ENCODE data around the gene PTGR3. TPM values are rescaled to one million over a fixed set of nuclear protein-coding genes. Genes with fewer than 3 reads are reported as not detected.

Gene PTGR3
- total RNA-seq, 1 experiment from 2014 or later = 9.3 TPM

GRCh38 chr18:75222407-75222806 is 13.5 kb upstream of the PTGR3 start:
- Mint-ChIP-seq H3K36me3 (ENCODE audit: insufficient read depth, unreplicated experiment) (no peaks in the 10 kb centered on the region), H3K9me3 (ENCODE audit: unreplicated experiment) (no peaks in the 10 kb centered on the region), H3K4me1 (ENCODE audit: low read depth, unreplicated experiment) (peaks cover 6% of the 10 kb centered on the region), H3K27me3 (ENCODE audit: insufficient read depth, unreplicated experiment) (no peaks in the 10 kb centered on the region), H3K27ac (ENCODE audit: unreplicated experiment) (no peak overlapping the region), H3K4me3 (ENCODE audit: unreplicated experiment) (no peak overlapping the region)
- Histone ChIP-seq H3K27me3 (replicated peaks; ENCODE audit: control insufficient read depth, insufficient read depth, low read length) (no peaks in the 10 kb centered on the region), H3K4me3 (ENCODE audit: low read depth, low read length) (no peak overlapping the region), H3K36me3 (ENCODE audit: control insufficient read depth, insufficient read depth, low read length) (no peaks in the 10 kb centered on the region), H3K9me3 (no peaks in the 10 kb centered on the region), H3K4me1 (0 out of 2 replicates have a peak, but pooled peaks cover 8% of the 10 kb centered on the region)
- POLR2A ChIA-PET = no interaction called here
- TF ChIP-seq CTCF (IDR thresholded peaks at IDR 0.05; ENCODE audit: insufficient read depth in 1 of 2, low read depth in 1 of 2, low read length in 1 of 2, severe bottlenecking in 1 of 2, unreplicated experiment in 1 of 2) = no peak
- DNase-seq = no peak
- no TSS peak for BruUV-seq (replicated peaks)
- intact Hi-C loops (cut with micrococcal nuclease; ENCODE audit: unreplicated experiment) = no loop called here
- CTCF ChIA-PET = no interaction called here

DNA sequence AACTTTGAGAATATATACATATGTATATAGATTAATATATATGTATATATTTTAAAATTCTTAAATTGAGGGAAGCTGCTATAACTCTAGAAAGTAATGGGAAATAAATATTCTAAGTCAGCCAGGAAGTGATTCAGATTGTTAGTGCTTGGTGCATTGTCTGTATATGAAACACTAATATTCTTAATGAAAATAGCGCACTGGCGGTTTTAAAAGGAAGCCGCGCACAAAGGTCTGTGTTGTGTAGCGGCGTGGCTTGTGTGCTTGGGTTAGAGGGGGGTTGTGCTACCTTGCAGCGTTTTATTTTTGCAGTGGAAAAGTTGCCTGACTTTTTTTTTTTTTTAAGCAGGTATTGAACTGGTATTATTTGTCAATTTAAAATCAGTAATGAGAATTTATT is 13.0 kb upstream of the PTGR3 start:
- Histone ChIP-seq H3K27me3 (replicated peaks; ENCODE audit: control insufficient read depth, insufficient read depth, low read length) (no peaks in the 10 kb centered on the region), H3K4me3 (ENCODE audit: low read depth, low read length) (no peak overlapping the region), H3K9me3 (no peaks in the 10 kb centered on the region), H3K4me1 (0 out of 2 replicates have a peak, but pooled peaks cover 8% of the 10 kb centered on the region), H3K36me3 (ENCODE audit: control insufficient read depth, insufficient read depth, low read length) (no peaks in the 10 kb centered on the region)
- Mint-ChIP-seq H3K36me3 (ENCODE audit: insufficient read depth, unreplicated experiment) (no peaks in the 10 kb centered on the region), H3K4me3 (ENCODE audit: unreplicated experiment) (no peak overlapping the region), H3K27ac (ENCODE audit: unreplicated experiment) (no peak overlapping the region), H3K27me3 (ENCODE audit: insufficient read depth, unreplicated experiment) (no peaks in the 10 kb centered on the region), H3K9me3 (ENCODE audit: unreplicated experiment) (no peaks in the 10 kb centered on the region), H3K4me1 (ENCODE audit: low read depth, unreplicated experiment) (peaks cover 6% of the 10 kb centered on the region)
- ChIA-PET POLR2A (no interaction called here), CTCF (no interaction called here)
- DNase-seq = no peak
- intact Hi-C loops (cut with micrococcal nuclease; ENCODE audit: unreplicated experiment) = no loop called here
- no peak for TF ChIP-seq CTCF (IDR thresholded peaks at IDR 0.05; ENCODE audit: insufficient read depth in 1 of 2, low read depth in 1 of 2, low read length in 1 of 2, severe bottlenecking in 1 of 2, unreplicated experiment in 1 of 2)
- no TSS peak for BruUV-seq (replicated peaks)

DNA sequence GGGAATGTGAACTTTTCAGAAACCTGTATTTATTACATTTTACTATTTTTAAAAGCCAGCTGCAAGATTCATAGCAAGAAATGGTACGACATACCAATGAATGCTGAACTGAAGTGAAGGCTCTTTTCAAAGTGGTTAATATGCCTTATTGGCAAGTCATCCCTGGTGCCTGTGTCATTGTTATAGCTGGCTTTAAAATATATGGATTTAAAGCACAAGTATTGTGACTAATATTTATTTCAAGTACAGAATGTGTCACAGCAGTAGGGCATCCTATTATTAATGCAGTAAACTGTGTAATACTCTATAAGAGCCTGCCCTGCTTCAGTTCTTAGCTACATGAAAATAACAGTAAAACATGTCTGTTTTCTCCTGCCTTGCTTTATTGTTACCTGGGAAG is 12.5 kb upstream of the PTGR3 start:
- peaks cover 5% of the 10 kb centered on the region for H3K4me1 Mint-ChIP-seq (ENCODE audit: low read depth, unreplicated experiment)
- no peaks in the 10 kb centered on the region for H3K9me3 ChIP-seq
- H3K36me3 ChIP-seq (ENCODE audit: control insufficient read depth, insufficient read depth, low read length) = no peaks in the 10 kb centered on the region
- H3K4me3 ChIP-seq (ENCODE audit: low read depth, low read length) = no peak overlapping the region
- H3K4me3 Mint-ChIP-seq (ENCODE audit: unreplicated experiment) = no peak overlapping the region
- ChIA-PET CTCF (no interaction called here), POLR2A (no interaction called here)
- 0 out of 2 replicates have a peak, but pooled peaks cover 8% of the 10 kb centered on the region for H3K4me1 ChIP-seq
- H3K9me3 Mint-ChIP-seq (ENCODE audit: unreplicated experiment) = no peaks in the 10 kb centered on the region
- no peaks in the 10 kb centered on the region for H3K27me3 ChIP-seq (replicated peaks; ENCODE audit: control insufficient read depth, insufficient read depth, low read length)
- intact Hi-C loops (cut with micrococcal nuclease; ENCODE audit: unreplicated experiment) = no loop called here
- H3K36me3 Mint-ChIP-seq (ENCODE audit: insufficient read depth, unreplicated experiment) = no peaks in the 10 kb centered on the region
- no peak overlapping the region for H3K27ac Mint-ChIP-seq (ENCODE audit: unreplicated experiment)
- no TSS peak for BruUV-seq (replicated peaks)
- no peak for TF ChIP-seq CTCF (IDR thresholded peaks at IDR 0.05; ENCODE audit: insufficient read depth in 1 of 2, low read depth in 1 of 2, low read length in 1 of 2, severe bottlenecking in 1 of 2, unreplicated experiment in 1 of 2)
- no peak for DNase-seq
- H3K27me3 Mint-ChIP-seq (ENCODE audit: insufficient read depth, unreplicated experiment) = no peaks in the 10 kb centered on the region
